Measurements from ENCODE around the gene ART3.

DNA sequence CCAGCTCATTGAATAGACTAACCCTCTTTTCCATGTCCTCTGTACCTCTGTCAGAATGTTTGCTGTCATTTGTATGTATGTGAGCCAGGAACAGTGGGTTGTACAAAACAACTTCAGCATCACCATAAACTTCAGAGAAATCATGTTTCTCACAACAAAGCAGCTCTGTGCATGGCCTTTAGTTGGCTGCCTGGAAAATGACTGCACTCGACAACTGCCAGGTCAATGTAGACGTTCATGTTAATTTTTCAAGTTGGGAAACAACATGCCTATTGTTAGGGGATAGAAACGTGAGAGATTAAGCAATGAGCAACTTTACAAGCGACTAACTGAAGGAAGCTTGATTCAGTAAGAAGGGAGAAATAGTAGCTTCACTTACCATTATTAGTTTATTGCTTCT, 20.8 kb upstream of the ART3 start:
- TF ChIP-seq, protein P1, sequence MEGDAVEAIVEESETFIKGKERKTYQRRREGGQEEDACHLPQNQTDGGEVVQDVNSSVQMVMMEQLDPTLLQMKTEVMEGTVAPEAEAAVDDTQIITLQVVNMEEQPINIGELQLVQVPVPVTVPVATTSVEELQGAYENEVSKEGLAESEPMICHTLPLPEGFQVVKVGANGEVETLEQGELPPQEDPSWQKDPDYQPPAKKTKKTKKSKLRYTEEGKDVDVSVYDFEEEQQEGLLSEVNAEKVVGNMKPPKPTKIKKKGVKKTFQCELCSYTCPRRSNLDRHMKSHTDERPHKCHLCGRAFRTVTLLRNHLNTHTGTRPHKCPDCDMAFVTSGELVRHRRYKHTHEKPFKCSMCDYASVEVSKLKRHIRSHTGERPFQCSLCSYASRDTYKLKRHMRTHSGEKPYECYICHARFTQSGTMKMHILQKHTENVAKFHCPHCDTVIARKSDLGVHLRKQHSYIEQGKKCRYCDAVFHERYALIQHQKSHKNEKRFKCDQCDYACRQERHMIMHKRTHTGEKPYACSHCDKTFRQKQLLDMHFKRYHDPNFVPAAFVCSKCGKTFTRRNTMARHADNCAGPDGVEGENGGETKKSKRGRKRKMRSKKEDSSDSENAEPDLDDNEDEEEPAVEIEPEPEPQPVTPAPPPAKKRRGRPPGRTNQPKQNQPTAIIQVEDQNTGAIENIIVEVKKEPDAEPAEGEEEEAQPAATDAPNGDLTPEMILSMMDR (IDR thresholded peaks at IDR 0.05 in 4 of 5, conservative IDR thresholded peaks at IDR 0.05 in 1 of 5): no peak
- no peak for TF ChIP-seq POLR2A (IDR thresholded peaks at IDR 0.05)
